H1 (cell line): ENCODE measurements around the gene SHISA8.

Experiments
- CTCF ChIP-seq, 3 experiments: IDR thresholded peaks; 1 replicate in 2 of 3; 2 replicates in 1 of 3; pipeline versions ENCODE4 v1.5.1 to v1.6.1; 2011; ENCODE audit warnings: low read length in 3 of 3, mild to moderate bottlenecking in 3 of 3, inconsistent platforms in 2 of 3, low read depth in 1 of 3, moderate library complexity in 1 of 3; ENCODE audit not compliant: insufficient read depth in 1 of 3; ENCODE audit errors: control extremely low read depth in 1 of 3
- EP300 ChIP-seq, 2 experiments: IDR thresholded peaks; 1 replicate in 1 of 2; 2 replicates in 1 of 2; pipeline ENCODE4 v1.6.1; 2011 to 2012; ENCODE audit warnings: low read depth in 2 of 2, low read length in 2 of 2, mild to moderate bottlenecking in 2 of 2, borderline replicate concordance in 1 of 2, inconsistent platforms in 1 of 2, moderate library complexity in 1 of 2
- EZH2 ChIP-seq: fragments of 200-600 bp; sonication (generic); IDR thresholded peaks from 2 replicates; pipeline ENCODE4 v1.7.1; 2012; ENCODE audit warnings: low read depth, mild to moderate bottlenecking, moderate library complexity, low read length, inconsistent platforms; ENCODE audit not compliant: severe bottlenecking
- GTF2F1 ChIP-seq: IDR thresholded peaks from 2 replicates; pipeline ENCODE4 v1.6.1; 2012; ENCODE audit warnings: low read depth, low read length, improper control_type of control experiment, borderline replicate concordance
- KDM1A ChIP-seq: fragments of 200-600, 300-600 bp; sonication (generic); IDR thresholded peaks from 2 replicates; pipeline ENCODE4 v1.7.1; 2016; ENCODE audit warnings: mild to moderate bottlenecking, low read length, borderline replicate concordance
- KDM5A ChIP-seq: fragments of 200-600 bp; IDR thresholded peaks from 2 replicates; pipeline ENCODE4 v1.7.1; 2012; ENCODE audit warnings: mild to moderate bottlenecking, low read length, inconsistent platforms, mixed read lengths
- MAX ChIP-seq: IDR thresholded peaks from 2 replicates; pipeline ENCODE4 v1.6.1; 2012; ENCODE audit warnings: inconsistent platforms
- POLR2A ChIP-seq, 2 experiments: IDR thresholded peaks; 1 replicate in 1 of 2; 2 replicates in 1 of 2; pipeline ENCODE4 v1.6.1; 2011; ENCODE audit warnings: low read depth in 2 of 2, low read length in 2 of 2, mild to moderate bottlenecking in 2 of 2; ENCODE audit errors: control extremely low read depth in 1 of 2
- POLR2AphosphoS5 ChIP-seq: IDR thresholded peaks from 2 replicates; pipeline ENCODE4 v1.6.1; 2011; ENCODE audit warnings: low read depth, low read length
- SP1 ChIP-seq: IDR thresholded peaks from 2 replicates; pipeline ENCODE4 v1.6.1; 2011; ENCODE audit warnings: low read depth, low read length
- TCF12 ChIP-seq: IDR thresholded peaks from 2 replicates; pipeline ENCODE4 v1.6.1; 2011; ENCODE audit warnings: low read depth, mild to moderate bottlenecking, low read length
- YY1 ChIP-seq: IDR thresholded peaks from 2 replicates; pipeline ENCODE4 v1.6.1; 2011; ENCODE audit warnings: low read depth, mild to moderate bottlenecking, low read length
- TF ChIP-seq, protein P1 (sequence below): IDR thresholded peaks from 2 replicates; pipeline ENCODE4 v1.6.1; 2011; ENCODE audit warnings: low read depth, mild to moderate bottlenecking, low read length; ENCODE audit not compliant: insufficient read depth

GRCh38 chr22:41885516-41885915 lies 29.4 kb downstream of the SHISA8 start:
- TF ChIP-seq EZH2: no peak
- TF ChIP-seq KDM5A: no peak
- no peak for TF ChIP-seq POLR2A (IDR thresholded peaks at IDR 0.05; ENCODE audit: control extremely low read depth in 1 of 2, low read depth in 2 of 2, low read length in 2 of 2)
- no peak for TF ChIP-seq KDM1A
- no peak for TF ChIP-seq CTCF (IDR thresholded peaks at IDR 0.05; ENCODE audit: control extremely low read depth in 1 of 3, insufficient read depth in 1 of 3, low read depth in 1 of 3, low read length in 3 of 3)
- no peak for TF ChIP-seq YY1
- no peak for TF ChIP-seq MAX
- TF ChIP-seq GTF2F1: no peak
- no peak for TF ChIP-seq EP300 (IDR thresholded peaks at IDR 0.05; ENCODE audit: borderline replicate concordance in 1 of 2, low read depth in 2 of 2, low read length in 2 of 2)
- TF ChIP-seq SP1: no peak
- TF ChIP-seq, protein P1, sequence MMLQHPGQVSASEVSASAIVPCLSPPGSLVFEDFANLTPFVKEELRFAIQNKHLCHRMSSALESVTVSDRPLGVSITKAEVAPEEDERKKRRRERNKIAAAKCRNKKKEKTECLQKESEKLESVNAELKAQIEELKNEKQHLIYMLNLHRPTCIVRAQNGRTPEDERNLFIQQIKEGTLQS: no peak
- TF ChIP-seq TCF12: no peak
- no peak for TF ChIP-seq POLR2AphosphoS5
